Upper lobe of left lung (tissue), 6 donors: ENCODE measurements around the gene KLHDC1. TPM values are rescaled to one million over a fixed set of nuclear protein-coding genes. Genes with fewer than 3 reads are reported as not detected.
"Not testable (repeated sequence)": the region's sequence is repeated elsewhere in the genome, so short reads cannot be mapped to it uniquely, and the experiment has no call there.

Source experiments
- ATAC-seq, 2 donors: fragments of 200-7000 bp; cut with Tn5 transposase; one replicate each; pipeline ENCODE4 v1.9.1; 2022; ENCODE audit warnings: mild to moderate bottlenecking in 2 of 2, moderate library complexity in 2 of 2; ENCODE audit not compliant: low FRiP score in 2 of 2
- DNase-seq, 2 donors: peaks; one replicate each; pipeline ENCODE4 v3.0.0-alpha.2; 2019 to 2020
- H3K27ac ChIP-seq, 4 donors: fragments of 200-600 bp; sonication (generic); one replicate each; pipeline ENCODE4 v1.5.1; 2016 to 2019
- H3K27me3 ChIP-seq, 4 donors: fragments of 200-600 bp; sonication (generic); one replicate each; pipeline ENCODE4 v1.5.1; 2017 to 2019
- H3K36me3 ChIP-seq, 4 donors: fragments of 200-600 bp; sonication (generic); one replicate each; pipeline ENCODE4 v1.5.1; 2016 to 2019
- H3K4me1 ChIP-seq, 4 donors: fragments of 200-600 bp; sonication (generic); one replicate each; pipeline ENCODE4 v1.5.1; 2018 to 2019
- H3K4me3 ChIP-seq, 4 donors: fragments of 200-600 bp; sonication (generic); one replicate each; pipeline ENCODE4 v1.5.1; 2017 to 2019; ENCODE audit warnings: mild to moderate bottlenecking in 2 of 4, moderate library complexity in 1 of 4
- H3K9me3 ChIP-seq, 4 donors: fragments of 200-600 bp; sonication (generic); one replicate each; pipeline ENCODE4 v1.5.1; 2018 to 2019
- EP300 ChIP-seq, 4 donors: sonication (generic); formaldehyde crosslinking; IDR thresholded peaks; one replicate each; pipeline ENCODE4 v1.5.1; 2017; ENCODE audit warnings: antibody characterized with exemption in 4 of 4, control low read depth in 2 of 4
- POLR2A ChIP-seq, 4 donors: fragments of 450-650 bp; IDR thresholded peaks; one replicate each; pipeline ENCODE4 v1.5.1; 2016 to 2017; ENCODE audit warnings: antibody characterized with exemption in 4 of 4, mild to moderate bottlenecking in 2 of 4
- POLR2AphosphoS5 ChIP-seq, 2 donors: sonication (generic); formaldehyde crosslinking; IDR thresholded peaks; one replicate each; pipeline ENCODE4 v1.5.1; 2017; ENCODE audit warnings: antibody characterized with exemption in 2 of 2
- WGBS, 2 donors: methylation state at CpG; one replicate each; pipeline ENCODE4 v1.1.5; 2017 to 2018; 5-methylcytosine and 5-hydroxymethylcytosine counted together
- total RNA-seq, 6 donors: library from RNA; depleted of rRNA in 4 of 6; stranded (reverse); fragments of >200 nt in 4 of 6; gene quantifications; one replicate each; pipeline versions ENCODE4 v1.1.0 to v1.2.1, GENCODE V29; 2016 to 2021
- TF ChIP-seq, protein P1 (sequence below), 6 experiments: fragments of 450-650 bp in 4 of 6; fragments of 200-600 bp in 2 of 6; sonication (generic) in 2 of 6; IDR thresholded peaks; one replicate each; pipeline ENCODE4 v1.5.1; 2016 to 2019; ENCODE audit warnings: antibody characterized with exemption in 6 of 6
- donor health status: DM: no; HTN: no; CAD: no; lungs with moderate emphysema.
- donor health status: DM: no; HTN: yes; CAD: no; lungs with severe emphysema.

Gene KLHDC1
- total RNA-seq, 6 donors from 2014 or later = 4.6 to 11.1 (median 5.3) TPM

DNA sequence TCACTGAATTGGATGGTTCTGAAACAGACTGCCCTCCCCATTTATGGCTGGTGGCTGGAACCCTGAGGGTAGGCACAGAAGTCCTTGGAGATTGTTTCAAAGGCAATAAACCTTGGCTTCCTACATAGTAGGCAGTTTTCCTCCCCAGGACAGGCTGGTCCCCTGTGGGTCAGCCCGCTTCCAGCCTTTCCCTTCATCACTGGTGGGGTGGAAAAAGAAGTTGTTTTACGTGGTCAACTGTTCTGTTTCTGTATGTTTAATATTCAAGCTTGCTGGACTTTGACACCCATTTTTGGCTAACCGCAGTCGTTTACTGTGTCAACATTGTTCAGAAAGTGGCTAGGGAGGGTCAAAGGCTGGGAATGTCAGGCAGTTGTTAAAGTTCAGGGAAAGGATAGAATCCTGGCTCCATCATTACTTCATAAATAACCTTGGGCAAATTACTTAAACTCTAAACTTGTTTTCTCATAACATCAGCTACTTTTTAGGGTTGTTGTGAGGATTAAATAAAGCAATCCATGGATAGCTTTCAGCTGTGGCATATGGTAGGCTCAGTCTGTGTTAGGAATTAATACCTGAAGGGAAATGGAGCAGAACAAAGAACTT, 77.4 kb downstream of the KLHDC1 start:
- Histone ChIP-seq H3K9me3 (no peaks in the 10 kb centered on the region), H3K27me3 (no peaks in the 10 kb centered on the region), H3K4me1 (peaks cover 24 to 35% (median 29%) of the 10 kb centered on the region in 4 donors), H3K27ac (peak overlapping the region; percentile 93 to 98 (median 97)), H3K4me3 (peak overlapping the region in 3 of 4 donors; percentile 87 to 99 (median 92)), H3K36me3 (peaks cover 8 to 33% (median 11%) of the 10 kb centered on the region in 4 donors)
- DNase-seq = peak in 1 of 2 donors; percentile 46
- TF ChIP-seq POLR2AphosphoS5 (IDR thresholded peaks at IDR 0.05) = no peak
- no peak for TF ChIP-seq EP300 (IDR thresholded peaks at IDR 0.05)
- TF ChIP-seq, protein P1, sequence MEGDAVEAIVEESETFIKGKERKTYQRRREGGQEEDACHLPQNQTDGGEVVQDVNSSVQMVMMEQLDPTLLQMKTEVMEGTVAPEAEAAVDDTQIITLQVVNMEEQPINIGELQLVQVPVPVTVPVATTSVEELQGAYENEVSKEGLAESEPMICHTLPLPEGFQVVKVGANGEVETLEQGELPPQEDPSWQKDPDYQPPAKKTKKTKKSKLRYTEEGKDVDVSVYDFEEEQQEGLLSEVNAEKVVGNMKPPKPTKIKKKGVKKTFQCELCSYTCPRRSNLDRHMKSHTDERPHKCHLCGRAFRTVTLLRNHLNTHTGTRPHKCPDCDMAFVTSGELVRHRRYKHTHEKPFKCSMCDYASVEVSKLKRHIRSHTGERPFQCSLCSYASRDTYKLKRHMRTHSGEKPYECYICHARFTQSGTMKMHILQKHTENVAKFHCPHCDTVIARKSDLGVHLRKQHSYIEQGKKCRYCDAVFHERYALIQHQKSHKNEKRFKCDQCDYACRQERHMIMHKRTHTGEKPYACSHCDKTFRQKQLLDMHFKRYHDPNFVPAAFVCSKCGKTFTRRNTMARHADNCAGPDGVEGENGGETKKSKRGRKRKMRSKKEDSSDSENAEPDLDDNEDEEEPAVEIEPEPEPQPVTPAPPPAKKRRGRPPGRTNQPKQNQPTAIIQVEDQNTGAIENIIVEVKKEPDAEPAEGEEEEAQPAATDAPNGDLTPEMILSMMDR (IDR thresholded peaks at IDR 0.05) = no peak
- no peak for TF ChIP-seq POLR2A (IDR thresholded peaks at IDR 0.05)
- ATAC-seq = peak in 1 of 2 donors; percentile 24
- 52 to 63% methylated on average over 4 of the region's 4 CpGs for WGBS, 2 donors

DNA sequence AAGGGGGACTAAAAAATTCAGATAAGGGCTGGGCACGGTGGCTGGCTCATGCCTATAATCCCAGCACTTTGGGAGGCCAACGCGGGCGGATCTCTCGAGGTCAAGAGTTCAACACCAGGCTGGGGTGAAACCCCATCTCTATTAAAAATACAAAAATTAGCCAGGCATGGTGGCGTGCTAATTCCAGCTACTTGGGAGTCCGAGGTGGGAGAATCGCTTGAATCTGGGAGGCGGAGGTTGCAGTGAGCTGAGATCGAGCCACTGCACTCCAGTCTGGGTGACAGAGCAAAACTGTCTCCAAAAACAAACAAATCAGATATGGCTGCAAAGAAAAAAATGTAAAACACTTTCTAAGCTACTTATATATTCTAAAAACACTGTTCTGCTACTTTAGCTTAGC, 78.8 kb downstream of the KLHDC1 start:
- not testable (repeated sequence) for H3K4me3 ChIP-seq, ATAC-seq, H3K27ac ChIP-seq, H3K9me3 ChIP-seq, H3K27me3 ChIP-seq, DNase-seq
- peaks cover 24 to 33% (median 27%) of the 10 kb centered on the region in 4 donors for H3K4me1 ChIP-seq
- 93% methylated on average over 10 of the region's 10 CpGs for WGBS, 2 donors
- peaks cover 9 to 43% (median 15%) of the 10 kb centered on the region in 4 donors for H3K36me3 ChIP-seq

DNA sequence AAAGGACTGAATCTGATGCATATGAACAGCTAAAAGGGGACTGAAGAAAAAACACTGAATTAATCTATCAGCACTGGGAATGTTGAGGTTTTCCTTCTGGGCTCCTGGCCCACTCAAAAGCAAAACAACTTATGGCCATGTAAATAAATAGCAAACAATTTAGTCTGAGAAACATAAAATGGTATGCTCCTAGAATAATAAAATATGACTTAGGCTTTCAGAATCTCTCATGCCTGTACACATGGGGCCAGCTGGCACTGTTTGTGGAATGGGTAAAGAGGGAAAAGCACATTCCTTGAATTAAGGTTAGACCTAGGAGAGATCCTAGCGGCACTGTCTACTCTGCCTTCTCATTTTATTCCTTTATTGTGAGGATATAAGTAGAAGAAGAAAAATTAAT, 81.2 kb downstream of the KLHDC1 start:
- H3K9me3 ChIP-seq = no peaks in the 10 kb centered on the region
- no peak overlapping the region for H3K27ac ChIP-seq
- DNase-seq (no peak), ATAC-seq (no peak)
- H3K4me1 ChIP-seq = peaks cover 21 to 23% (median 22%) of the 10 kb centered on the region in 4 donors
- TF ChIP-seq POLR2A (IDR thresholded peaks at IDR 0.05) = no peak
- TF ChIP-seq EP300 (IDR thresholded peaks at IDR 0.05) = no peak
- TF ChIP-seq, protein P1 (IDR thresholded peaks at IDR 0.05) = no peak
- no peak for TF ChIP-seq POLR2AphosphoS5 (IDR thresholded peaks at IDR 0.05)
- H3K4me3 ChIP-seq = no peak overlapping the region
- no peaks in the 10 kb centered on the region for H3K27me3 ChIP-seq
- 94 to 100% methylated on average over 1 of the region's 1 CpG for whole genome bisulfite sequencing, 2 donors
- peaks cover 23 to 67% (median 35%) of the 10 kb centered on the region in 4 donors for H3K36me3 ChIP-seq

DNA sequence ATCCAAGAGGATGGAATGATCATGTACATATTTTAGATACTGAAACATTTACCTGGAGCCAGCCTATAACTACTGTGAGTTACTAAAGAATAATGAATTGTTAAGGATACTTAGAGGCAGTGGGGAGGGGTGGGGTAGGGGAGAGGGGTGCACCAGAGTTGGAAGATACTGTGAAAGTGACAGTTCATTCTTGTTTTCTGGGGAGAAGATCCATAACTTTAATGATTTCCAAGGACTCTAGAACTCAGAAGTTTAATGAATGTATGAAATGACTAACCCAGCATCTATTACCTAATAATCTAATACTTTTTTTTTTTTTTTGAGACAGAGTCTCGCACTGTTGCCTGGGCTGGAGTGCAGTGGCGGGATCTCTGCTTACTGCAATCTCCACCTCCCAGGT, 85.5 kb downstream of the KLHDC1 start:
- H3K9me3 ChIP-seq = no peaks in the 10 kb centered on the region
- no peak overlapping the region for H3K4me3 ChIP-seq
- WGBS, 2 donors = 93 to 96% methylated on average over 2 of the region's 2 CpGs
- no peaks in the 10 kb centered on the region for H3K27me3 ChIP-seq
- no peak overlapping the region for H3K27ac ChIP-seq
- peaks cover 47 to 94% (median 73%) of the 10 kb centered on the region in 4 donors for H3K36me3 ChIP-seq
- no peak for ATAC-seq
- H3K4me1 ChIP-seq = no peaks in the 10 kb centered on the region
- TF ChIP-seq, protein P1 (IDR thresholded peaks at IDR 0.05) = no peak
- TF ChIP-seq POLR2AphosphoS5 (IDR thresholded peaks at IDR 0.05) (no peak), POLR2A (IDR thresholded peaks at IDR 0.05) (no peak), EP300 (IDR thresholded peaks at IDR 0.05) (no peak)
- DNase-seq = no peak

GRCh38 chr14:49781040-49781439, 88.1 kb downstream of the KLHDC1 start:
- H3K36me3 ChIP-seq = peaks cover 57 to 96% (median 83%) of the 10 kb centered on the region in 4 donors
- not testable (repeated sequence) for DNase-seq, H3K9me3 ChIP-seq, H3K4me1 ChIP-seq, ATAC-seq, H3K4me3 ChIP-seq, H3K27ac ChIP-seq, H3K27me3 ChIP-seq
- 91 to 96% methylated on average over 6 to 7 of the region's 7 CpGs for WGBS, 2 donors
